NK-92 treated with Interleukin-12 subunit alpha and Interleukin-12 subunit beta, amount 100 ng/mL, for 24 hours (cell line): ENCODE data around the gene PRR15L.
"Not testable (repeated sequence)": the region's sequence is repeated elsewhere in the genome, so short reads cannot be mapped to it uniquely, and the experiment has no call there.

Source experiments
- DNase-seq: peaks from one replicate; lab custom pipeline; 2025; lab: John Stamatoyannopoulos, UW

The PRR15L gene

GRCh38 chr17:47935468-47935867 is 22.2 kb downstream of the PRR15L start:
- DNase-seq, result not testable (repeated sequence)

DNA sequence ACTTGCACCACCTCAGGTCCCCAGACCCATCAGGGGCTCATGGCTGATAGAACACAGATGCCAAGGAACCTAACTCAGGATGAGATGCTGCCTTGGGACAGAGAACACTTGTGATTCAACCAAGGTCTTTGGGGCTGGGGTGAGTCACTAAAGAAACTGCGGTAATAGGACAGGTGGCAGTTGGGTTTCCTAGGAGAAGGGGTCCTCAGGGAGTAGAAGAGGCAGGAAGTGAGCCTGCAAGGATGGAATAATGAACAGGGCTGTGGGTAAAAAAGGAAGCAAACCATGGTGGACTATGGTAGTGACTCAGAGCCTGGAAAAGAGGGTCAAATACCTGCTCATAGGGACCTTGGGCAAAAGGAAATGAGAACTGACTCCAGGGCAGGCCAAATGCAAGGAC is 22.8 kb downstream of the PRR15L start:
- DNase-seq, result no peak

DNA sequence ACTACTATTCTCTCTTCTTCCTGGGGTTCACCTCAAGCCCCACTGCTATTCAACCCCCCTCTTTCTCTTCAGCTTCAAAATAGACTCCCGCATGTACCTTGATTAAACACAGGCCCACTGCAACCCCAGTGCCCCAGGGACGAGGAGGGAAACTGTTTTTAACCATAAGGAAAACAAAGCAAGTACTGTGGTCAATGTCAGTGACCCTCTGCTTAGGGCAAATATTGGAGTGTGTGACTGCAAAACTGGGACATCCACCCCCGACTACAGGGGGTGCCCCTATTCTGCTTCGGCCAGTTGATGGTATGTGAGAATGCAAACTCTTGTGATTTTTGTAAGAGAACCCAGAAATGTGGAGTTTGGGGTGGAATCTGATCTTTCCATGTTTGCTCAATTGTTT is 25.8 kb downstream of the PRR15L start:
- DNase-seq, result no peak

DNA sequence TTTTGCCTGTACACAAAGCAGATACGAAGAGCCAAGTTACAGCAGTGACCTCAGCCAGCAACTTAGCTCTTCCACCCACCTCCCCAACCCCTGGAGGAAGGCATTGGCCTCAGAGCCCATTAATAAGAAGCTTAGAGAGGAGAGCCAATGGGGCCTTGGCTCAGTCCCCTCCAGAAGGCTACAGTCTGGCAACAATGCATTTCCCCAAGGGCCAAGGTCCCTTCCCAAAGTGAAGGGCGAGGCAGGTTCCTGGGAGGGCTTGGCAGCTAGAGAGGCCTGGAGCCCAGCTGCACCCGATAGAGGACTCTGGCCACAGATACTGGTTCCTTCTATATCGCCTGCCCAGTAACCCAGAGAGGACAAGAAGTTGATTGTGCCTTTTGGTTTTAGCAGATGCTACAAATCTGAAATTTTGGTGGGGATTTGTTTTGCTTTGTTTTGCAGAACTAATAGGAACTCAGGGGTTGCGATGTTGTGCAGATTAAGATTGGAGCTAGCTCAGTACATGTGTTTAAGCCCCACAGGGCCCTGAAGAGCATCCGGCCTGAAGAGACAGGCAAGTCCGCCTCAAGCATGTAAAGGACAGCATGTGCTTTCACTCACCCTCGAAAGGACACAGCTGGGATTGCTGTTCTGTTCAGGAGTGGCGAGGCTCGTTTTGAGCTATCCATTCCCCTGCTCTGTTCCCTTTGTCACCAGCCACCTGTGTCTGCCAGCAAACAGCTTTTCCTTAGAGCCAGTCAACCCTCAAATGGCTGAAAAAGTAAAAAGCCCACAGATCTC is 28.3 kb downstream of the PRR15L start:
- no peak for DNase-seq

DNA sequence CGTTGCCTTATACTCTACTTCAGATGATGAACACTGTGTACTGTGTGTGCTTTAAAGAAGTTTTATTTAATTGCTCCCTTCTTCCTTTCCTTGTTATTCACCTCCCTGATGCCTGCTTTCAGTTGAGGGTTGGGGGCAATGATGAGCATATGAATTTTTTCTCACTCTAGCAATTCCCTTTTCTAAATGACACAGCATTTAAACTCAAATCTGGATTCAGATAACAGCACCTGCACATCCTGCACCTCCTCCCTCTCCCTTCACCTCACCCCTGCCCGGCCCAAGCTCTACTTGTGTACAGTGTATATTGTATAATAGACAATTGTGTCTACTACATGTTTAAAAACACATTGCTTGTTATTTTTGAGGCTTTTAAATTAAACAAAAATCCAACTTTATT is 29.3 kb downstream of the PRR15L start:
- DNase-seq, result no peak

DNA sequence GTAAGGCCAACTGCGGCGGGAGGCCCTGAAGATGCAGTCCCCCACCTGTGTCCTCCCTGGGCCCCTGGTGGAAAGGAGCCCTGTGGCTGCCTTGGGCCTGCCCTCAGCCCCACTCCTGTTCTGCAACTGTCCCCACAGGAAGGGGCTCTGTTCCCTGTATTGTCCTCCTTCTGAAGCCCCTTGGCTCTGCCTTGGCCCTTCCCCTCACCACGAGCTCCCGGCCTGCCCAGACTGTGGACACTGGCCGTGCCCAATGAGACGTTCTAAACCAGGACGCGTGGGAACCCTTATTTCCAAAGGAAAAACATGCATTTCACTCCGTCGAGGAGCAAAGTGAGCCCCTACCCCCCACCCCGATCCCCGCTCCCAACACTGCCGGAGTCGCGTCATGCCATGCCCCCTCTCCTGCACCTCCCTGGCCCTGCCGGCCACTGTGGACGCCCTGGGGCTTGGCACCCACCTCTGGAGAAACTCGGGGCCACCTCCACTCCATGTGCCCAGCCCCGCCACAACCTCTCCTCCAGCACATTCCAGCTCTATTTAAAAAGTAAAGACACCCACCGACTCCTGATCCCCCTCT is 29.8 kb downstream of the PRR15L start:
- no peak for DNase-seq

DNA sequence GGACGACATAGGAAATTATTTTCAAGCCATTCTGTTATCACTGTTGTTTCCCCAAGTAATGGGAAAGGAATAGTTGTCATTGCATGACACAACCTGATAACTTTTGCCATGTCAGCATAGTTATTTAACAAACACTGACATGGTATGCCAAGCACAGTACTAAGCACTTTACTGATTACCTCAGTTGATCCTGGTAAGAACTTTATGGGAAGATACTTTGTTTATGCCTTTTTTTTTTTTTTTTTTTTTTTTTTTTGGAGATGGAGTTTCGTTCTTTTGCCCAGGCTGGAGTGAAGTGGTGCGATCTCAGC is 32.0 kb downstream of the PRR15L start:
- no peak for DNase-seq

DNA sequence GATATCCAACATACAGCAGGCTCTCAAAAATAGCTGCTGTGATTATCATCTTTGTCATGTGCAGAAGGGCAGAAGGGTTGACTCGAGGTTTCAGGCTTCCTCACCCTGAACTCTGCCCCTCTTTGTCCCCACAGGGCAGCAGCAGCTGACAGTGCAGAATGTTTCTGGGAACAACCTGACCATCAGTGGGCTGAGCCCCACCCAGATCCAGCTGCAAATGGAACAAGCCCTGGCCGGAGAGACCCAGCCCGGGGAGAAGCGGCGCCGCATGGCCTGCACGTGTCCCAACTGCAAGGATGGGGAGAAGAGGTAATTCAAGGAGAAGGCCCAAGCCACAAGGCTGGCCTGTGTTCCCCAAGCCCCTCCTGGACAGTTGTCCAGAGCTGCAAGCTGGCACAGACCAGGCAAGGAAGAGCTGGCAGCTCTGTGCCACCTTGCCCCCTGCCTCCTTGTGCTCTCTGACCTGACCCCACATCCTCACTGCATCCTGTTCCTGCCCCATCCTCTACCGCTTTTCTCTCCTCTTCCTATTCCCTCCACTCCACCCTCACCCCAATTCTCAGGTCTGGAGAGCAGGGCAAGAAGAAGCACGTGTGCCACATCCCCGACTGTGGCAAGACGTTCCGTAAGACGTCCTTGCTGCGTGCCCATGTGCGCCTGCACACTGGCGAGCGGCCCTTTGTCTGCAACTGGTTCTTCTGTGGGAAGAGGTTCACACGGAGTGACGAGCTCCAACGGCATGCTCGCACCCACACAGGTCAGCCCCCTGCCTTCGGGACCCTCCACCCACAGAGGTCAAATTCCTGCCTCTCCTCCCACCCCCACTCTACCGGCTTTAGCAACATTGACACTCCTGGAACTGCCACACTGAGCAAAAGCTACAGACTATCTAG is 32.7 kb downstream of the PRR15L start:
- no peak for DNase-seq

- not testable (repeated sequence) for DNase-seq
Observed at GRCh38 chr17:47919889-47920288, 37.8 kb downstream of the PRR15L start.

- DNase-seq, result no peak
Observed at GRCh38 chr17:47918991-47919390, 38.7 kb downstream of the PRR15L start.

GRCh38 chr17:47918006-47918405 is 39.7 kb downstream of the PRR15L start:
- DNase-seq, result no peak

DNA sequence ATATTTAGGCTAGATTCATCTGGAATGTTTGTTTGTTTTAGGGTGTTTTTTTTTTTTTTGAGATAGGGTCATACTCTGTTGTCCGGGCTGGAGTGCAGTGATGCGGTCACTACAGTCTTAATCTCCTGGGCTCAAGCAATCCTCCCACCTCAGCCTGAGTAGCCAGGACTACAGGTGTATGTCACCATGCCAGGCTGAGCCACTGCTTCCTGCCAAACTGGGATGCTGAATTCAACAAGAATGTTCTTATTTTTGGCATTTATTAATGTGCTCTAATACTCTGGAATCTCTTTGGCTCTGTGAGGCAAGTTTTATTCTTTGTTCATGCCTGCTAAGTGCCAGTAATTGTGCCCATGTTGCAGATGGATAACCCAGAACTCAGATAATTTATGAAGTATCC is 40.1 kb downstream of the PRR15L start:
- DNase-seq, result no peak

- DNase-seq, result no peak
Observed at GRCh38 chr17:47916489-47917208, 41.0 kb downstream of the PRR15L start.

GRCh38 chr17:47915776-47916398 is 41.8 kb downstream of the PRR15L start:
- DNase-seq, result no peak

DNA sequence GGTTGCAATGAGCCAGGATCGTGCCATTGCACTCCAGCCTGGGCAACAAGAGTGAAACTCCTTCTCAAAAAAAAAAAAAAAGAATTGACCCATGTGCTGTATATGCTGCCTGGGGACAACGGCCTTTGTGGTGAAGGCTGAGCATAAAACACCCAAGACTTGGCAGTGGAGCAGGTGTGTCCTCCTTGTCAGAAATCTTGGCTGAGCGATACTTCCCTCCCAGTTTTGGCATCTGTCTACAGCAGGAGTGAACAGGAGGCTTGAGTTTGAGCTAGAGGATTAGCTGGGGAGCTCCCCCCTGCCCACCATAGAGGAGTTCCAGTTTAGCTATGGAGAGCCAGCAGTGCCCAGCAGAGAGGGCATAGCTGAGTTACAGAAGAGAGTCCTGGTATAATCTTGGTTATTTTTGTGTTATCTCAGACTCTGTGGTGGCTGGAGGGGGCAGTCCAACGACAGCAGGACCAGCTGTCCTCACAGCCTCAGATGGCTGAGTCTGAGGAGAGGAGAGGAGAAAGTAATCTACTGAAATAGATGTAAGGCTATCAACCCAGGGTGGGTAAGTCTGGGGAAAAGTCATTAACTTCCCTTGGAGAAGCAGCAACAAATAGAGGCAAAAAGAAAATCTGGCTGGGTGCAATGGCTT is 43.3 kb downstream of the PRR15L start:
- no peak for DNase-seq

DNA sequence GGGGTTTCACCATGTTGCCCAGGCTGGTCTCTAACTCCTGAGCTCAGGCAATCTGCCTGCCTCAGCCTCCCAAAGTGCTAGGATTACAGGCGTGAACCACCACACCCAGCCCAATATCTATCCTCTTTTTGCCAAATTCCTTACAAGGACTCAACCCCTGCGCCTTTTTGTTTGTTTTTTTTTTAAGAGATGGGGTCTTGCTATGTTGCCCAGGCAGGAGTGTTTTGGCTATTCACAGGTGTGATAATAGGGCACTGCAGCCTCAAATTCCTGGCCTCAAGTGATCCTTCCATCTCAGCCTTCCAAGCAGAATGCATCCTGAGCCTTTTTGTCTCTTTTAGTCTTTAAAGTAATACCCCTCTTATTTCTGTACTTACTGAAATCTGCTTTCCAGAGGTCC is 44.6 kb downstream of the PRR15L start:
- DNase-seq, result no peak

- DNase-seq, result no peak
Observed at GRCh38 chr17:47907932-47908562, 49.6 kb downstream of the PRR15L start.

GRCh38 chr17:47906443-47906842 is 51.2 kb downstream of the PRR15L start:
- no peak for DNase-seq

DNA sequence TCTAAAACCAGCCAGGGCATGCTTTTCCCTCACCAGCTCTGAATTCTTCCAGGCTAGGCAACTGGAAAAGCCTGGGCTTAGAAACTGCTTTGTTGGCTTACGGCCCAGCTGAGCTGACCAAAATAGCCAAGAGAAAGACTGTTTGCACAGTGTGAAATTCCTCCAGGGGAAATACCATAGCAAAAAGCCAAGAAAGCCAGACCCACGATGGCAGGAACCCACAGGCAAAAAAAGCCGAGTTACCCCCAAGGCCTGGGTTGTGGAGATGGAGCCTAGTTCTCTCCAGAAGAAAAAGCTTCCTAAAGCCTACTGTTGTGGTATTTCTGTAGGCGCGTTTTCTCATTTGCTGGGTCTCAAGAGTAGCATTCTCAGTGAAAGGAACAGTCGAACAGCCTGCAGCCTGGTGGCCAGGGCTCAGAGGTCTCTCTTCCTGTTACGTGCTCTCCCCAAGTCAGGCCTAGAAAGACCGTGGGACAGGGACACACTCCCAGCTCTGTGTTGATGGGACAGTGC is 52.4 kb downstream of the PRR15L start:
- no peak for DNase-seq

DNA sequence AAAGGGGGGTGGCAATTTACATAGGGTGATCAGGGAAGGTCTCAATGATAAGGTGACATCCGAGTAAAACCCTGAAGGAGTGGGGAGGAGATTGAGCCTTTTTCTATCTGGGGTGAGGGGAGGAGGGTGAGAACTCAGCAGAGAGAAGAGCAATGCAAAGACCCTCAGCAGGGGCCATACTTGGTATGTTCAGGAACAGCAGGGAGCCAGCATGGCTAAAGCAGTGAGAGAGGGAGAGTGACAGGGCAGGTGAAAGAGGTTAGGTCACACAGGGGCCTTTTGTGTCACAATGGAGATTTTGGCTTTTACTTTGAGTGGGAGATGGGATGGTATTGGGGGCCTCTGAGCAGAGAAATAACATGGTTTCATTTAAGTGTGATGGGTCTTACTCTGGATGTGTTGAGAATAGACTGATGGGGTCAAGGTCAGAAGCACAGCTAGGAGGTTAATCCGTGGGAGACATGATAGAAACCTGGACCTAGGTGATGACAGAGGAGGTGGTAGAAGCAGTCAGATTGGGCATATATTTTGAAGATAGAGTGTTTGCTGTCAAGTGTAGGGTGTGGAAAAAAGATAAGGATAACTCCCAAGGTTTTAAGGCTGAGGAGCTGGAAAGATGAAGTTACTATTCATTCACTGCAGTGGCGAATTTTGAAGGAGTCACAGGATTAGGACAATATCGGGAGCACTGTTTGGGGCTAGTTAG is 55.5 kb downstream of the PRR15L start:
- no peak for DNase-seq
